Uterus (tissue), 4 donors: ENCODE data around the gene CLMP. TPM values are rescaled to one million over a fixed set of nuclear protein-coding genes. Genes with fewer than 3 reads are reported as not detected.
A peak's percentile ranks its signal among the peaks of the same experiment; 100 is the strongest.

Experiments used
- DNase-seq, 2 donors: peaks; one replicate each; pipeline ENCODE4 v3.0.0-alpha.2; 2019 to 2020
- H3K27ac ChIP-seq, 2 donors: fragments of 200-600 bp; sonication (generic); 1 replicate in 1 of 2; 2 replicates in 1 of 2; pipeline ENCODE4 v1.5.1; 2016 to 2018
- H3K27me3 ChIP-seq, 2 donors: fragments of 200-600 bp; sonication (generic); one replicate each; pipeline ENCODE4 v1.5.1; 2018 to 2019; ENCODE audit warnings: control low read depth in 1 of 2
- H3K36me3 ChIP-seq, 2 donors: fragments of 200-600 bp; sonication (generic); one replicate each; pipeline ENCODE4 v1.5.1; 2019; ENCODE audit warnings: control low read depth in 1 of 2
- H3K4me1 ChIP-seq, 2 donors: fragments of 200-600 bp; sonication (generic); one replicate each; pipeline ENCODE4 v1.5.1; 2018 to 2019; ENCODE audit warnings: control low read depth in 1 of 2
- H3K4me3 ChIP-seq, 2 donors: fragments of 200-600 bp; sonication (generic); 1 replicate in 1 of 2; 2 replicates in 1 of 2; pipeline ENCODE4 v1.5.1; 2018 to 2019; ENCODE audit warnings: mild to moderate bottlenecking in 1 of 2
- H3K9me3 ChIP-seq, 2 donors: fragments of 200-600 bp; sonication (generic); one replicate each; pipeline ENCODE4 v1.5.1; 2019; ENCODE audit warnings: control low read depth in 1 of 2
- POLR2A ChIP-seq, 2 donors: fragments of 450-650 bp; IDR thresholded peaks; one replicate each; pipeline ENCODE4 v1.6.1; 2016; ENCODE audit warnings: antibody characterized with exemption in 2 of 2, mild to moderate bottlenecking in 1 of 2, moderate library complexity in 1 of 2
- intact Hi-C: fragments of 100-400 bp; cut with DNase I; formaldehyde crosslinking; loops from one replicate; pipeline ENCODE4 v1.15.1; 2023; ENCODE audit warnings: low total_unique reads
- total RNA-seq, 4 donors: library from RNA; depleted of rRNA in 3 of 4; stranded (reverse); fragments of >200 nt in 3 of 4; gene quantifications; one replicate each; pipeline versions ENCODE4 v1.1.0 to v1.2.4, GENCODE V29; 2014 to 2023
- TF ChIP-seq, protein P1 (sequence below), 4 experiments: fragments of 200-600 bp in 2 of 4; fragments of 450-650 bp in 2 of 4; sonication (generic) in 2 of 4; IDR thresholded peaks; one replicate each; pipeline ENCODE4 v1.5.1; 2016 to 2019; ENCODE audit warnings: antibody characterized with exemption in 4 of 4, mild to moderate bottlenecking in 2 of 4, moderate library complexity in 1 of 4
- donor health status: DM: yes; HTN: yes; CAD: no.

CLMP gene
- total RNA-seq, 4 donors from 2014 or later, result 51.6 to 143 (median 95.7) TPM

DNA sequence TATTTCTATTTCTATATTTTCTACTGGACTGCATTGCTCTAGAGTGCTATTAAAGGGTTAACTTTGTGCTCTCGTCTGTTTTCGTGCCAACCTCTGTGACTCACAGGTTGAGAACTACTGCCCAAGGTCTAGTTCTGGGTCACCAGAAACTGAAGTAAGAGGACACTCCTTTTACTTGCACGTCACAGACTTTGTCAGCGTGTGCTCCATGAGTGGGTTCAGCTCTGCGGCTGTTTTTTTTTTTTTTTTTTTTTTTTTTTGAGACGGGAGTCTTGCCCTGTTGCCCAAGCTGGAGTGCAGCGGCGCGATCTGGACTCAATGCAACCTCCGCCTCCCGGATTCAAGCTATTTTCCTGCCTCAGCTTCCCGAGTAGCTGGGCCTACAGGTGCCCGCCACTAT lies 49.8 kb downstream of the CLMP start:
- H3K4me1 ChIP-seq, result no peaks in the 10 kb centered on the region
- no peaks in the 10 kb centered on the region for H3K27me3 ChIP-seq
- intact Hi-C loops, result no loop called here
- no peak overlapping the region for H3K4me3 ChIP-seq
- DNase-seq, result peak in 1 of 2 donors; percentile 30
- no peaks in the 10 kb centered on the region for H3K9me3 ChIP-seq
- no peaks in the 10 kb centered on the region for H3K36me3 ChIP-seq
- TF ChIP-seq, protein P1, sequence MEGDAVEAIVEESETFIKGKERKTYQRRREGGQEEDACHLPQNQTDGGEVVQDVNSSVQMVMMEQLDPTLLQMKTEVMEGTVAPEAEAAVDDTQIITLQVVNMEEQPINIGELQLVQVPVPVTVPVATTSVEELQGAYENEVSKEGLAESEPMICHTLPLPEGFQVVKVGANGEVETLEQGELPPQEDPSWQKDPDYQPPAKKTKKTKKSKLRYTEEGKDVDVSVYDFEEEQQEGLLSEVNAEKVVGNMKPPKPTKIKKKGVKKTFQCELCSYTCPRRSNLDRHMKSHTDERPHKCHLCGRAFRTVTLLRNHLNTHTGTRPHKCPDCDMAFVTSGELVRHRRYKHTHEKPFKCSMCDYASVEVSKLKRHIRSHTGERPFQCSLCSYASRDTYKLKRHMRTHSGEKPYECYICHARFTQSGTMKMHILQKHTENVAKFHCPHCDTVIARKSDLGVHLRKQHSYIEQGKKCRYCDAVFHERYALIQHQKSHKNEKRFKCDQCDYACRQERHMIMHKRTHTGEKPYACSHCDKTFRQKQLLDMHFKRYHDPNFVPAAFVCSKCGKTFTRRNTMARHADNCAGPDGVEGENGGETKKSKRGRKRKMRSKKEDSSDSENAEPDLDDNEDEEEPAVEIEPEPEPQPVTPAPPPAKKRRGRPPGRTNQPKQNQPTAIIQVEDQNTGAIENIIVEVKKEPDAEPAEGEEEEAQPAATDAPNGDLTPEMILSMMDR (IDR thresholded peaks at IDR 0.05), result no peak
- no peak for TF ChIP-seq POLR2A (IDR thresholded peaks at IDR 0.05)
- no peak overlapping the region for H3K27ac ChIP-seq

DNA sequence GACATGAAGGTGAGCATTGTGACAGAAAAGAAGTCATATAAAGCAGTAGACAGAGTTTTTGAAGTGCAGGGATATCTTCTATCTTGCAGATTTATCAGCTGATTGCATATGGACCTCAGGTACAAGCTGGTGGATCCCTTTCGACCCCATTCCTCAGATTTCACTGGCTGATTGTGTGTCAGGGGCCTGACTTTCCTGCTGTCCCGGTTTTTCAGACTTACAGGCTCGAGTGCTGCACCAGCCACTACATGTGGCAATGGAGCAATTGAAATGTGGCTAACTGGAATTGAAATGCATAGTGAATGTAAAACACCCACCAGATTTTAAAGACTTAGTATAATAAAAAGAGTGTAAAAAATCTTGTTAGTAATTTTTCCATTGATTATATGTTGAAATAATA lies 50.3 kb downstream of the CLMP start:
- intact Hi-C loops, result no loop called here
- H3K9me3 ChIP-seq, result no peaks in the 10 kb centered on the region
- no peaks in the 10 kb centered on the region for H3K27me3 ChIP-seq
- no peaks in the 10 kb centered on the region for H3K36me3 ChIP-seq
- H3K4me1 ChIP-seq, result no peaks in the 10 kb centered on the region
- H3K27ac ChIP-seq, result no peak overlapping the region
- TF ChIP-seq, protein P1 (IDR thresholded peaks at IDR 0.05), result no peak
- TF ChIP-seq POLR2A (IDR thresholded peaks at IDR 0.05), result no peak
- no peak overlapping the region for H3K4me3 ChIP-seq
- DNase-seq, result no peak

DNA sequence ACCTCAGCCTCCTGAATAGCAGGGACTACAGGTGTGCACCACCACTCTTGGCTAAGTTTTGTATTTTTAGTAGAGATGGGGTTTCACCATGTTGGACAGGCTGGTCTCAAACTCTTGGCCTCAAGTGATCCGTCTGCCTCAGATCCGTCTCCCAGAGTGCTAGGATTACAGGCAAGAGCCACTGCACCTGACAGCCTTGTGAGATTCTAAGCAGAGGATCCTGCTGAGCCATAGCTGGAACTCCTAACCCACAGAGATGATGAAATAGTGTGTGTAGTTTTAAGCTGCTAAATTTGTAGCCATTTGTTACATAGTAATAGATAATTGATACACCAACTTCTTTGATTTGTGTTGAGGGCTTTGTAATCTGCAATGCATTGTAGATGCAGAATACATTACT lies 51.1 kb downstream of the CLMP start:
- H3K27me3 ChIP-seq, result no peaks in the 10 kb centered on the region
- no peaks in the 10 kb centered on the region for H3K4me1 ChIP-seq
- H3K9me3 ChIP-seq, result no peaks in the 10 kb centered on the region
- no peaks in the 10 kb centered on the region for H3K36me3 ChIP-seq
- H3K27ac ChIP-seq, result no peak overlapping the region
- DNase-seq, result no peak
- intact Hi-C loops, result no loop called here
- TF ChIP-seq, protein P1 (IDR thresholded peaks at IDR 0.05), result no peak
- no peak for TF ChIP-seq POLR2A (IDR thresholded peaks at IDR 0.05)
- no peak overlapping the region for H3K4me3 ChIP-seq

DNA sequence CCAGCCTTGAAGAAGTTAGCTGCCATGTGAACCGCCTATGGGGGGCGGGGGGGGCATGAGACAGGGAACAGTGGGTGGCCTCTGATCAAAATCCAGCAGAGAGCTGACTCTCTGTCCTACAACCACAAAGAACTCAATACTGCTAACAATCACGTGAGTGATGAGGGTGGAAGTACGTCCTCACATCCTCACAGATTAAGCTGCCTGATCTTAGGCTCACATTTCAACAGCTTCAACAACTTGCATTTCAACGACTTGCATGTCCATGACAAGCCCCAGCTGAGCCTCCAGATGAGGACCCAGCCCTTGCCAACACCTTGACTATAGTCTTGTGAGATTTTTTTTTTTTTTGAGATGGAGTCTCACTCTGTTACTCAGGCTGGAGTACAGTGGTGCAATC lies 51.6 kb downstream of the CLMP start:
- H3K27ac ChIP-seq, result no peak overlapping the region
- H3K4me1 ChIP-seq, result no peaks in the 10 kb centered on the region
- intact Hi-C loops, result no loop called here
- no peak overlapping the region for H3K4me3 ChIP-seq
- no peak for TF ChIP-seq POLR2A (IDR thresholded peaks at IDR 0.05)
- TF ChIP-seq, protein P1 (IDR thresholded peaks at IDR 0.05), result no peak
- no peaks in the 10 kb centered on the region for H3K36me3 ChIP-seq
- DNase-seq, result no peak
- H3K9me3 ChIP-seq, result no peaks in the 10 kb centered on the region
- no peaks in the 10 kb centered on the region for H3K27me3 ChIP-seq

DNA sequence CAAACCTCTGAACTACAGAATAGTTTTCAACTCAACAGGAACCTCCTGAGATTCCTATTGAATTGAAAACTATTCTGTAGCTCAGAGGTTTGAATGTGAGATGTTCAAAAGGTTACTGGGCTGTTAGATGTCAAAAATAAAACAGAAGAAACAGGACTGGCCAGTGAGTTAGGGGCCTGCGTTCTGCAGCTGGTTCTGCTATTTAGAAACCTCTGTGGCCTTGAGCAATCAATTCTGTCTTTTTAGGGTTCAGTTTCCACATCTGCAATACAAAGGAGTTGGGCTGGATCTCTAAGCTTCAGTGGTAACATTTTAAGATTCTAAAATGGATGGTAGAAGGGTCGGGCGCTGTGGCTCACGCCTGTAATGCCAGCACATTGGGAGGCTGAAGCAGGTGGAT lies 55.8 kb downstream of the CLMP start:
- no peak for DNase-seq
- Histone ChIP-seq H3K27me3 (no peaks in the 10 kb centered on the region), H3K27ac (no peak overlapping the region), H3K36me3 (no peaks in the 10 kb centered on the region), H3K4me3 (no peak overlapping the region), H3K9me3 (no peaks in the 10 kb centered on the region), H3K4me1 (no peaks in the 10 kb centered on the region)
- intact Hi-C loops, result no loop called here
- TF ChIP-seq, protein P1 (IDR thresholded peaks at IDR 0.05), result no peak
- no peak for TF ChIP-seq POLR2A (IDR thresholded peaks at IDR 0.05)
